HepG2 (cell line): ENCODE results near the gene CCM2L. TPM values are rescaled to one million over a fixed set of nuclear protein-coding genes. Genes with fewer than 3 reads are reported as not detected.

Source experiments
- AGO1 ChIP-seq: fragments of 200-400 bp; formaldehyde crosslinking; IDR thresholded peaks from 2 replicates; pipeline ENCODE4 v1.6.1; 2017; ENCODE audit warnings: mild to moderate bottlenecking, low read depth, low read length, moderate library complexity; ENCODE audit not compliant: poor library complexity, severe bottlenecking
- ARID5B ChIP-seq: IDR thresholded peaks from 2 replicates; pipeline ENCODE4 v1.4.0; 2020; ENCODE audit warnings: mild to moderate bottlenecking, missing genetic modification reagents
- EZH2 ChIP-seq: conservative IDR thresholded peaks from 2 replicates; pipeline ENCODE4 v1.6.1; 2012; ENCODE audit warnings: mild to moderate bottlenecking, low read depth, low read length, moderate library complexity
- NBN ChIP-seq: fragments of 450-650 bp; conservative IDR thresholded peaks from 2 replicates; pipeline ENCODE4 v1.6.1; 2017
- NFKBIZ ChIP-seq: IDR thresholded peaks from 2 replicates; pipeline ENCODE4 v1.6.1; 2018; ENCODE audit warnings: missing genetic modification reagents, missing compliant biosample characterization
- TBL1XR1 ChIP-seq: fragments of 150-350 bp; IDR thresholded peaks from 2 replicates; pipeline ENCODE4 v1.6.1; 2014; ENCODE audit warnings: borderline replicate concordance, low read length; ENCODE audit not compliant: partially characterized antibody
- ZNF432 ChIP-seq: sonication (generic); formaldehyde crosslinking; IDR thresholded peaks from 2 replicates; pipeline ENCODE4 v1.5.0; 2020; ENCODE audit warnings: missing genetic modification reagents, mild to moderate bottlenecking, borderline replicate concordance
- ZNF558 ChIP-seq: sonication (generic); formaldehyde crosslinking; IDR thresholded peaks from 2 replicates; pipeline ENCODE4 v1.9.0; 2022; ENCODE audit warnings: mild to moderate bottlenecking, missing genetic modification reagents, borderline replicate concordance
- ZNF646 ChIP-seq: sonication (generic); formaldehyde crosslinking; IDR thresholded peaks from 2 replicates; pipeline ENCODE4 v1.9.0; 2021; ENCODE audit warnings: mild to moderate bottlenecking, missing genetic modification reagents
- polyA plus RNA-seq, 8 experiments: library from polyadenylated mRNA; depleted of rRNA in 3 of 8; stranded (reverse) in 7 of 8; unstranded in 1 of 8; fragments of >200 nt; fragmentation: Illumina TruSeq in 4 of 8; extraction: Trizol in 4 of 8; gene quantifications; 2 replicates each; pipeline versions ENCODE4 v1.2.1 to v1.2.3, GENCODE V29; 2011 to 2016; ENCODE audit warnings: low read depth in 4 of 8, missing spikeins in 1 of 8, mixed read lengths in 1 of 8; ENCODE audit not compliant: insufficient read depth in 1 of 8
- total RNA-seq, 5 experiments: library from RNA; depleted of rRNA; stranded (reverse); fragments of >200 nt; fragmentation: Illumina TruSeq; extraction: Trizol; gene quantifications; 2 replicates each; pipeline ENCODE4 v1.2.3, GENCODE V29; 2016; ENCODE audit warnings: low read depth in 1 of 5
- TF ChIP-seq, protein P1 (sequence below): sonication (generic); formaldehyde crosslinking; IDR thresholded peaks from 2 replicates; pipeline ENCODE4 v1.4.0; 2020; ENCODE audit warnings: missing genetic modification reagents, borderline replicate concordance
- TF ChIP-seq, protein P2 (sequence below): sonication (generic); formaldehyde crosslinking; IDR thresholded peaks from 2 replicates; pipeline ENCODE4 v1.4.0; 2020; ENCODE audit warnings: missing genetic modification reagents

The CCM2L gene
- total and polyA plus RNA-seq, 2 of the 13 experiments (the other 11 are each of a cell fraction or from before 2014, with no cell fraction given) = 0.15 TPM; not detected in 1

GRCh38 chr20:32053648-32054047, 43.4 kb downstream of the CCM2L start (continued):
- TF ChIP-seq ARID5B (CRISPR knock-in tag) (no peak), ZNF558 (CRISPR knock-in tag) (no peak), NBN (no peak), AGO1 (no peak), NFKBIZ (CRISPR knock-in tag) (no peak), TBL1XR1 (no peak), EZH2 (no peak), ZNF432 (CRISPR knock-in tag) (no peak), ZNF646 (CRISPR knock-in tag) (no peak)
- TF ChIP-seq, protein P1, sequence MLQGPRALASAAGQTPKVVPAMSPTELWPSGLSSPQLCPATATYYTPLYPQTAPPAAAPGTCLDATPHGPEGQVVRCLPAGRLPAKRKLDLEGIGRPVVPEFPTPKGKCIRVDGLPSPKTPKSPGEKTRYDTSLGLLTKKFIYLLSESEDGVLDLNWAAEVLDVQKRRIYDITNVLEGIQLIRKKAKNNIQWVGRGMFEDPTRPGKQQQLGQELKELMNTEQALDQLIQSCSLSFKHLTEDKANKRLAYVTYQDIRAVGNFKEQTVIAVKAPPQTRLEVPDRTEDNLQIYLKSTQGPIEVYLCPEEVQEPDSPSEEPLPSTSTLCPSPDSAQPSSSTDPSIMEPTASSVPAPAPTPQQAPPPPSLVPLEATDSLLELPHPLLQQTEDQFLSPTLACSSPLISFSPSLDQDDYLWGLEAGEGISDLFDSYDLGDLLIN = no peak
- TF ChIP-seq, protein P2, sequence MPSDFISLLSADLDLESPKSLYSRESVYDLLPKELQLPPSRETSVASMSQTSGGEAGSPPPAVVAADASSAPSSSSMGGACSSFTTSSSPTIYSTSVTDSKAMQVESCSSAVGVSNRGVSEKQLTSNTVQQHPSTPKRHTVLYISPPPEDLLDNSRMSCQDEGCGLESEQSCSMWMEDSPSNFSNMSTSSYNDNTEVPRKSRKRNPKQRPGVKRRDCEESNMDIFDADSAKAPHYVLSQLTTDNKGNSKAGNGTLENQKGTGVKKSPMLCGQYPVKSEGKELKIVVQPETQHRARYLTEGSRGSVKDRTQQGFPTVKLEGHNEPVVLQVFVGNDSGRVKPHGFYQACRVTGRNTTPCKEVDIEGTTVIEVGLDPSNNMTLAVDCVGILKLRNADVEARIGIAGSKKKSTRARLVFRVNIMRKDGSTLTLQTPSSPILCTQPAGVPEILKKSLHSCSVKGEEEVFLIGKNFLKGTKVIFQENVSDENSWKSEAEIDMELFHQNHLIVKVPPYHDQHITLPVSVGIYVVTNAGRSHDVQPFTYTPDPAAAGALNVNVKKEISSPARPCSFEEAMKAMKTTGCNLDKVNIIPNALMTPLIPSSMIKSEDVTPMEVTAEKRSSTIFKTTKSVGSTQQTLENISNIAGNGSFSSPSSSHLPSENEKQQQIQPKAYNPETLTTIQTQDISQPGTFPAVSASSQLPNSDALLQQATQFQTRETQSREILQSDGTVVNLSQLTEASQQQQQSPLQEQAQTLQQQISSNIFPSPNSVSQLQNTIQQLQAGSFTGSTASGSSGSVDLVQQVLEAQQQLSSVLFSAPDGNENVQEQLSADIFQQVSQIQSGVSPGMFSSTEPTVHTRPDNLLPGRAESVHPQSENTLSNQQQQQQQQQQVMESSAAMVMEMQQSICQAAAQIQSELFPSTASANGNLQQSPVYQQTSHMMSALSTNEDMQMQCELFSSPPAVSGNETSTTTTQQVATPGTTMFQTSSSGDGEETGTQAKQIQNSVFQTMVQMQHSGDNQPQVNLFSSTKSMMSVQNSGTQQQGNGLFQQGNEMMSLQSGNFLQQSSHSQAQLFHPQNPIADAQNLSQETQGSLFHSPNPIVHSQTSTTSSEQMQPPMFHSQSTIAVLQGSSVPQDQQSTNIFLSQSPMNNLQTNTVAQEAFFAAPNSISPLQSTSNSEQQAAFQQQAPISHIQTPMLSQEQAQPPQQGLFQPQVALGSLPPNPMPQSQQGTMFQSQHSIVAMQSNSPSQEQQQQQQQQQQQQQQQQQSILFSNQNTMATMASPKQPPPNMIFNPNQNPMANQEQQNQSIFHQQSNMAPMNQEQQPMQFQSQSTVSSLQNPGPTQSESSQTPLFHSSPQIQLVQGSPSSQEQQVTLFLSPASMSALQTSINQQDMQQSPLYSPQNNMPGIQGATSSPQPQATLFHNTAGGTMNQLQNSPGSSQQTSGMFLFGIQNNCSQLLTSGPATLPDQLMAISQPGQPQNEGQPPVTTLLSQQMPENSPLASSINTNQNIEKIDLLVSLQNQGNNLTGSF (CRISPR knock-in tag) = no peak
